Gastroesophageal sphincter (tissue), 3 donors: Measurements from ENCODE around the gene U2AF2.

Source experiments
- EP300 ChIP-seq: sonication (generic); formaldehyde crosslinking; IDR thresholded peaks from one replicate; pipeline ENCODE4 v1.6.1; 2017; ENCODE audit warnings: antibody characterized with exemption, mild to moderate bottlenecking
- POLR2A ChIP-seq, 2 donors: fragments of 450-650 bp; IDR thresholded peaks; one replicate each; pipeline ENCODE4 v1.6.1; 2017; ENCODE audit warnings: antibody characterized with exemption in 2 of 2, mild to moderate bottlenecking in 2 of 2, moderate library complexity in 1 of 2
- POLR2AphosphoS5 ChIP-seq: sonication (generic); formaldehyde crosslinking; IDR thresholded peaks from one replicate; pipeline ENCODE4 v1.6.1; 2017; ENCODE audit warnings: antibody characterized with exemption
- TF ChIP-seq, protein P1 (sequence below), 4 experiments: fragments of 200-600 bp in 2 of 4; fragments of 450-650 bp in 2 of 4; sonication (generic) in 1 of 4; IDR thresholded peaks; one replicate each; pipeline ENCODE4 v1.5.1; 2017 to 2019; ENCODE audit warnings: antibody characterized with exemption in 4 of 4, mild to moderate bottlenecking in 2 of 4, moderate library complexity in 2 of 4

GRCh38 chr19:55611300-55611982, 43.4 kb upstream of the U2AF2 start:
- TF ChIP-seq POLR2A (IDR thresholded peaks at IDR 0.05) (no peak), EP300 (no peak), POLR2AphosphoS5 (no peak)
- TF ChIP-seq, protein P1, sequence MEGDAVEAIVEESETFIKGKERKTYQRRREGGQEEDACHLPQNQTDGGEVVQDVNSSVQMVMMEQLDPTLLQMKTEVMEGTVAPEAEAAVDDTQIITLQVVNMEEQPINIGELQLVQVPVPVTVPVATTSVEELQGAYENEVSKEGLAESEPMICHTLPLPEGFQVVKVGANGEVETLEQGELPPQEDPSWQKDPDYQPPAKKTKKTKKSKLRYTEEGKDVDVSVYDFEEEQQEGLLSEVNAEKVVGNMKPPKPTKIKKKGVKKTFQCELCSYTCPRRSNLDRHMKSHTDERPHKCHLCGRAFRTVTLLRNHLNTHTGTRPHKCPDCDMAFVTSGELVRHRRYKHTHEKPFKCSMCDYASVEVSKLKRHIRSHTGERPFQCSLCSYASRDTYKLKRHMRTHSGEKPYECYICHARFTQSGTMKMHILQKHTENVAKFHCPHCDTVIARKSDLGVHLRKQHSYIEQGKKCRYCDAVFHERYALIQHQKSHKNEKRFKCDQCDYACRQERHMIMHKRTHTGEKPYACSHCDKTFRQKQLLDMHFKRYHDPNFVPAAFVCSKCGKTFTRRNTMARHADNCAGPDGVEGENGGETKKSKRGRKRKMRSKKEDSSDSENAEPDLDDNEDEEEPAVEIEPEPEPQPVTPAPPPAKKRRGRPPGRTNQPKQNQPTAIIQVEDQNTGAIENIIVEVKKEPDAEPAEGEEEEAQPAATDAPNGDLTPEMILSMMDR (IDR thresholded peaks at IDR 0.05), result no peak
